DMS79 treated with DMSO at 0.1 percent for 48 hours (cell line): ENCODE measurements around the gene SELPLG.
"Not testable (repeated sequence)": the region's sequence is repeated elsewhere in the genome, so short reads cannot be mapped to it uniquely, and the experiment has no call there.

Source experiments
- DNase-seq: peaks from one replicate; lab custom pipeline; 2025; lab: John Stamatoyannopoulos, UW

Gene SELPLG

DNA sequence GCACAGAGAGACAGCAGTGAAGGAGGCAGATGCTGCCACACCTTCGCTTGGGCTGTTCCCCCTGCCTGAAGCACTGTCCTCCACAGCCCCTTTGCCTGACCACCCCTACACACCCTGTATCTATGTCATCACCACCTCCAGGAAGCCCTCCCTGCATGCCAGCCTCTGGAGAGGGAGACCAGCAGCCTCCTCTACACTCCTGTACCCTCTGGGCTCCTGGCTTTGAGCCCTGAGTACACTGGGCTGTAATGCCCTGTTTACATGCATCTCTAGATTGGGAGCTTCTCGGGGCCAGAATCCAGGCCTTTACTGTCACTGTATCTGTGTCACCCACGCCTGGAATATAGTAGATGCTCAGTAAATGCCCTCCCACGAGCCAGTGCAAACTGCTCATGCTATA lies 30.0 kb downstream of the SELPLG start:
- no peak for DNase-seq

DNA sequence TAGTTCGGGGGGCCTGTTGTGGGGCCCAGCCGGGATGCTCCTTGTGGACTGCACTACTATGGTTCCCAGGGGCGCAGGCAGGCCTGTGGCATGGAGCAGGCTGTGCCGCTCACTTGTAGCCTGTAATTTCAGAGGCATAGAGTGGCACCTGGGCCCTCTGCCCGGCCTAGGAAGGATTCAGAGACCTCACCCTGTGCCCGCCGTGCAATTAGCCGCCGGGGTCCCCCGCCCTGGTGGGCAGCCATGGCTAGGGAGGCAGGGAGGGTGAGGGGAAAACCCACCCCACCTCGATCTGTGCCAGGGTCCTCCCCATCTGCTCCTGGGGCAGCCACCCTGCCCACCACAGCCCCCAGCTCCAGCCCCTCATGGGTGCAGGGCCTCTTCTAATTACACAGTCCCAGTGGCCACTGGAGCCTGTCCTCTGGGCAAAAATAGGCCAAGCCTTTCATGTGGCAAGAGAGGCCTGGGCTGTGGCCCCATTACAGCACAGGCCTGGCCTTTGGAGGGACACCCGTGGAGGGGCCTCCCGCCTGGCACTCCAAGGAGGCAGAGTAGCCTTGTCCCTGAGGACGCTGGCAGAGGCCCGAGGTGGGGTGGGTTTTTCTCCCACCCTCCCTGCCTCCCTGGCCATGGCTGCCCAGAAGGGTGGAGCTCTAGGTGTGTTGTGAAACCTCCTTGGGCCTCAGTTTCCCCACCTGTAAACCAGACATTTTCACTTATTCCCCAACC lies 30.6 kb downstream of the SELPLG start:
- DNase-seq: no peak

DNA sequence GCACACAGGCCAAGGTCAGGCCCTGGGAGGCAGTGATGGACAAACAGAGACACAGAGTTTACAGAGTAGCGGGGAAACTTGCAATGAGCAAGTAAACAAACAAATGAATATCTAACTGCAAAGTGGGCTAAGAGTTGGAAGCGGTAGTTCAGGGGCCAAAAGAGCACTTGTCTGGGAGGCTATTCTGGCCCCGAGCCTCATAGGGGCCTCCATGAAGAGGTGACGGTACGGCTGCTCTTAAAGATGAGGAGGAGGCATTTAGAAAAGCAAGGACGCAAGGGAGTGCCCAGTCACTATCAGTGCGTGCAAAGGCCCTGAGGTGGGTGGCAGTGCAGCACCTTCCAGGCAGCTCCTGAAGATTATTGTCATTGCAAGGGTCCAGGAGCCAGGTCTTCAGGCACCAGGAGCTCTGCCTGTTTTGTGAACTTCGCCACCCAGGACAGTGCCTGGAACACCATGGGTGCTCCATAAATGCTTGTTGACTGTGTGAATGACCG lies 31.4 kb downstream of the SELPLG start:
- DNase-seq: no peak

DNA sequence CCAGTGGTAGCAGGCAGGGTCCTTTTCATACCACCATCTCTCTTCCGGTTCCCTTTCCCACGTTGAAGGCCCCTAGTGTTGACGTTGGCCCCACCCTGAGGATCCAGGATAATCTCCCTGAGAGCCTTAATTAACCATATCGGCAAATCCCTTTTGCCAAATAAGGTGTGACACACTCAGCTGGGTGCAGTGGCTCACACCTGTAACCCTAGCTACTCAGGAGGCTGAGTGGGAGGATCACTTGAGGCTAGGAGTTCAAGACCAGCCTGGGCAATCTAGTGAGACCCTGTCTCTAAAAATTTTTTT lies 33.0 kb downstream of the SELPLG start:
- DNase-seq: no peak

DNA sequence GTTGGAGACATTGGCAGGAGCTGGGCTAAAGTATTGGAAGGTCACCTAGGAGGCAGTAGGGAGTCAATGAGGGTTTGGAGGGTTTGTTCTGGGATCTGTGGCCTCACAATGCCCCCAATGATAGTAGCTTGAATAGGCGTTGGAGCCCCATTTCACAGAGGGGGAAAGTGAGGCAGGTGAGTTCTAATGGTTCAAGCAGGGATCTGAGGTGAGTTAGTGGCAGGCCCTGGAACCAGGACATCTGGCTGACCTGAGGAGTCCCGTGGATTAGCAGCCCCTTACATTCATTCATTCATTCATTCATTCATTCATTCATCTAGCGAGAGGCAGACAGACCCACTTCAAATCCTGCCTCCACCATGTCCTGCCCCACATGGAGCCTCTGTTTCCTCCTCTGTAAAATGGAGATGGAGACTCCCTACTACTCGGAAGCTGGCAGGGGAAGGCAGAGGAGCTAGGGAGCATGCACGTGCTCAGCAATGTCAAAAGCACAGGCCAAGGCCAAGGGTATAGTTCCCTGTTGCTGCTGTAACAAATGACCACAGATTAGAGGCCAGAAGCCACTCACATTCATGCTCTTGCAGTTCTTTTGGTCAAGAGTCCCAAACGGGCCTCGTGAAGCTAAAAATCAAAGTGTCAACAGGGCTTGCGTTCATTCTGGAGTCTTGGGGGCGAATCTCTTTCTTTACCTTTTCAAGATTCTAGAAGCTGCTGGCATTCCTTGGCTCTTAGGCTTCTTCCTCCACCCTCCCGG lies 33.6 kb downstream of the SELPLG start:
- no peak for DNase-seq

GRCh38 chr12:108599541-108599940 lies 34.2 kb downstream of the SELPLG start:
- DNase-seq: no peak

- no peak for DNase-seq
Observed at GRCh38 chr12:108598553-108599250, 35.0 kb downstream of the SELPLG start.

- no peak for DNase-seq
Observed at GRCh38 chr12:108597559-108598471, 35.9 kb downstream of the SELPLG start, which contains the start of gene TMEM119. Gene TMEM119 (minus strand): TSS chr12:108598084. CDS start chr12:108592383, 5,701 bp downstream.

DNA sequence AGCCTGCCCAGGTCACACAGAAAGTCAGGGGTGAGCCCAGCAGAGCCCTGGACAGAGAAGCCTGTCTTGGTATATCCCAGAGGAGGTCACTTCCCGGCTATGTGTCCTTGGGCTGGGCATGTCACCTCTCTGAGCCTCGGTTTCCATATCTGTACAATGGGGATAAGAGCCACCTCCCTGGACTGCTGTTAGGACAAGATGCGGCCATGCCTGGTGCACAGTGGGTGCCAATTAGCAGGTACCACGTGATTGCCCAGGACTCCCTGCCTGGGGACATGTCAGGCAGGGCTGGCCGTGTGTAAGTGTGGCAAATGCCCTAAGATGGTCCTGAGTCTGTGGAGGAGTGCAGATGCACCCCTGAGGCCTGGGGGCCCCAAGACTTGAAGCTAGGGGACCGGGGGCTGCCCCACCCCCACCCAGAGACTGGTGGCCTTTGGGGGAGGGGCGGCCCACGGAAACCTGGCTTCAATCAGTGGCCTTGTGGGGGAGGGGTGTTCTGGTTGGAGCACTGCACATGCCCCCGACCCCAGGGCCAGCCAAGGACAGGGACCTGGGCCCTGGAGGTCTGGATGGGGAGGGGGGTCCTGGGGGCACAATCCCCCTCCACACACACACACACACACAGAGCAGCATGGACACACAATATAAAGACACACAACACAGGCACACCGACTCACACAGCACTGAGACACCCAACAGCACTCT lies 36.7 kb downstream of the SELPLG start:
- no peak for DNase-seq

DNA sequence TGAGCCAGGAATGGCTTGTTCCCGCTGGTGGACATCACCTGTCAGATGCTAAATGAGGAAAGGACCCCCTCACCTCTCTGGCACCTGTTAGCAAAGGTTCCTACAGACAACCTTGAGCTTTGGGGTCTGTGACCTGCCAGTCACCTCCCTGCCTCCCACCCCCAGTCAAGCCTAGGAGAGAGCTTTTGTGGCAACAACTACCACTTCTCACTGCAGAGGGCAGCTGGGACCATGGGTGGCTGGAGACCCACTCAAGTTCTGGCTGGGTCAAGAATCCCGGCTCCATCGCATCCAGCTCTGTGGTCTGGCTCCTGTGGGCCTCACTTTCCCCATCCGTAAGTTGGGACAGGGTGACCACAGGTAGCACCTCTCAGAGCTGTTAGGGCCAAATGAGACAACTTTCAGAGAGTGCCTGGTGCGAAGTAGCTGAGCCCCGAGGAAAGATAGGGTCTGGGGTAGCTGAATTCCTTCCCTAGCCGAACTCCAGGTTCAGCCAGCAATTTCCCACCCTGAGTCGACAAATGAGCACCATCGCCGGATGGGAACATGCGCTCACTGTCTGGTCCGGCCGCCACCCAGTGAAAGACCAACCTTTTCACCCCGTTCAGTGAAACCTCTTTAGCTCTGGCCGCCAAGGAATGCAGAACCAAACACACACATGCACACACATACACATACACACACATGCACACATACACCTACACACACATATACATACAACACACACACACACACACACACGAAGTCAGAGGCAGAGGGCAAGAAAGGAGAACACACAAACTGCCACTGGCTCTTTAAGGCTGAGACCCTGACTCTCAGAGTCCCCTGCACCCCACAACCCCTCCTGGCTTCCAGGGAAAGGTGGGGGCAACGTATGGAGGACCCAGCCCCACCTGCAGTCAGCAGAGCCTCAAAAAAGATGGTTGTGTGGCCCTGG lies 37.7 kb downstream of the SELPLG start:
- DNase-seq: no peak

- no peak for DNase-seq
Observed at GRCh38 chr12:108594960-108595710, 38.6 kb downstream of the SELPLG start.

GRCh38 chr12:108594323-108594903 lies 39.3 kb downstream of the SELPLG start:
- DNase-seq: no peak

GRCh38 chr12:108592033-108592909 lies 41.4 kb downstream of the SELPLG start:
- DNase-seq: no peak

- no peak for DNase-seq
Observed at GRCh38 chr12:108591267-108591980, 42.3 kb downstream of the SELPLG start.

DNA sequence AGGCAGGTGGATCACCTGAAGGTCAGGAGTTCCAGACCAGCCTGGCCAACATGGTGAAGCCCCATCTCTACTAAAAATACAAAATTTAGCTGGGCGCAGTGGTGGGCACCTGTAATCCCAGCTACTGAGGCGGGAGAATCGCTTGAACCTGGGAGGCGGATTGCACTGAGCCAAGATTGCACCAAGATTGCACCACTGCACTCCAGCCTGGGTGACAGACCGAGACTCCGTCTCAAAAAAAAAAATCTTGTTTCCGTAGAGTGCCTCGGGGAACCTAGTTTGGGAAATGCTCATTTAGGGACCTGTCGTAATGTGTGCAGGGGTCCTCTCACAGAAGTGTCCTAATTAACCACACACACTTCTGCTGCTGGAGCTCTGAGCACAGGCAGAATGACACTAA lies 43.2 kb downstream of the SELPLG start:
- not testable (repeated sequence) for DNase-seq

GRCh38 chr12:108589840-108590229 lies 43.9 kb downstream of the SELPLG start:
- DNase-seq: no peak
